DMS53 (cell line): ENCODE measurements around the gene EHBP1L1.

Experiments used
- DNase-seq: peaks from one replicate; lab custom pipeline; 2025; lab: John Stamatoyannopoulos, UW

EHBP1L1 gene

GRCh38 chr11:65577756-65578109 lies 1.9 kb downstream of the EHBP1L1 start:
- no peak for DNase-seq

- DNase-seq = no peak
Observed at GRCh38 chr11:65578134-65578533, 2.3 kb downstream of the EHBP1L1 start.

GRCh38 chr11:65578667-65579066 lies 2.8 kb downstream of the EHBP1L1 start:
- no peak for DNase-seq

GRCh38 chr11:65579291-65579690 lies 3.4 kb downstream of the EHBP1L1 start:
- no peak for DNase-seq

- DNase-seq = no peak
Observed at GRCh38 chr11:65580031-65580692, 4.3 kb downstream of the EHBP1L1 start.

GRCh38 chr11:65580756-65581155 lies 4.9 kb downstream of the EHBP1L1 start:
- no peak for DNase-seq

GRCh38 chr11:65581928-65582327 lies 6.1 kb downstream of the EHBP1L1 start:
- DNase-seq = no peak

GRCh38 chr11:65583589-65583988 lies 7.7 kb downstream of the EHBP1L1 start:
- no peak for DNase-seq

- no peak for DNase-seq
Observed at GRCh38 chr11:65584106-65584505, 8.3 kb downstream of the EHBP1L1 start.

- no peak for DNase-seq
Observed at GRCh38 chr11:65584723-65585171, 8.9 kb downstream of the EHBP1L1 start.

- no peak for DNase-seq
Observed at GRCh38 chr11:65585396-65586246, 9.8 kb downstream of the EHBP1L1 start.

- no peak for DNase-seq
Observed at GRCh38 chr11:65586247-65586630, 10.4 kb downstream of the EHBP1L1 start.

- DNase-seq = no peak
Observed at GRCh38 chr11:65586676-65587075, 10.8 kb downstream of the EHBP1L1 start.

GRCh38 chr11:65588199-65589054 lies 12.6 kb downstream of the EHBP1L1 start:
- peak; percentile 70 for DNase-seq

GRCh38 chr11:65589444-65590239 lies 13.8 kb downstream of the EHBP1L1 start:
- no peak for DNase-seq

GRCh38 chr11:65590240-65590738 lies 14.4 kb downstream of the EHBP1L1 start:
- DNase-seq = peak; percentile 90

- peak; percentile 82 for DNase-seq
Observed at GRCh38 chr11:65591939-65592857, 16.3 kb downstream of the EHBP1L1 start.

GRCh38 chr11:65592858-65593517 lies 17.1 kb downstream of the EHBP1L1 start:
- DNase-seq = peak; percentile 54

- DNase-seq = peak; percentile 77
Observed at GRCh38 chr11:65593518-65594414, 17.9 kb downstream of the EHBP1L1 start.
